ENCODE measurements around the gene PPP2R5C. TPM values are rescaled to one million over a fixed set of nuclear protein-coding genes. Genes with fewer than 3 reads are reported as not detected.

PPP2R5C gene
- polyA plus RNA-seq, 3 donors = 61.9 to 72.5 (median 64.0) TPM

DNA sequence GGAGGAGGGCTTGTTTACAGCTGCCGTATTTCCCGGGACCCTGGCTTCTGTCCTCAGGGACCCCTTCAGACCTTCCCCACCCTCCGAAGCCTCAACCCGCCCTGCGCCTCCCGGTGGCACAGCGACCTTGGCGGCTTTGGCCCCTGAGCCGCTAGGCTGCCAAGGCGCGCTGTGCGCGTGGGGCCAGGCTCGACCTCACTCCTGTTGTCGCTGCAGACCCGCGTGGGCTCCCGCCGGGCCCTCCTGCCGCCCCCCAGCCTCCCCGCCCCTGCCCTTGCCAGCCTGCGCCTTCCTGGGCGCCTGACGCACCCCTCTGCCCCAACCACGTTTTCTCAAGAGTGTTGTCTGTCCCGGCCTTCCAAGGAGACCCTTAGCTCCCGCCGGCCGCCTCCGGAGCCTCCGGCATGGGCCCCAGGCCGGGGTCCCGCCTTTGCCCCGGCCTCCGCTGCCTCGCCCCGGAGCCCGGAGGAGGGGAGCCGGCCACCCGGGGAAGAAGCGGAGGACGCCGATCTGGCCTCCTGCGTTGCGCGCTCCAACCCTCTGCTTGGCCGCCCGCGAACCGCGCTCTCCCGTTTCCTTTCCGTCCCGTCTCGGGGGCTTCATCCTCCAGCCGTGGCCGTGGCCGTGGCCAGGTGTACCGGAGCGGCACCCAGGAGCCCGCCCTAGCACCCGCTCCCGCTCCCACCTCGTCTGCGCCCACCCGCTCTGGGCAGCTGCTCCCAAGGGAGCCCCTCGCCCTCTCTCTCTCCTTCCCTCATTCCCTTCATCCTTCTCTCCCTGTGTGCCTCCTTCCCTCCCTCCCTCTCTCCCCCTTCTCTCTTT, 19.9 kb downstream of the PPP2R5C start:
- intact Hi-C loops (cut with micrococcal nuclease) = no loop called here
- Mint-ChIP-seq H3K36me3 (peaks cover 0 to 2% of the 10 kb centered on the region in 2 donors), H3K27me3 (ENCODE audit: low read depth in 3 of 3) (peaks cover 41 to 65% (median 44%) of the 10 kb centered on the region in 3 donors), H3K4me1 (peaks cover 2% of the 10 kb centered on the region), H3K9me3 (peaks cover 0 to 13% (median 5%) of the 10 kb centered on the region in 7 donors), H3K4me3 (peak overlapping the region in 1 of 2 donors; percentile 57), H3K27ac (no peak overlapping the region)
- under 1% methylated on average over 57 of the region's 67 CpGs for WGBS (ENCODE audit: insufficient coverage)
- Histone ChIP-seq H3K4me1 (ENCODE audit: control insufficient read depth in 1 of 2, insufficient read depth in 2 of 2, low read length in 2 of 2) (peaks cover 0 to 4% of the 10 kb centered on the region in 2 donors), H3K9me3 (replicated peaks in 1 of 2; ENCODE audit: control insufficient read depth in 1 of 2, insufficient read depth in 1 of 2, low read length in 2 of 2) (peaks cover 0 to 8% of the 10 kb centered on the region in 2 donors), H2AFZ (ENCODE audit: insufficient read depth, low read depth, low read length, poor library complexity, severe bottlenecking) (no peak overlapping the region), H3K9ac (ENCODE audit: insufficient read depth, low read length, poor library complexity, severe bottlenecking) (peak overlapping the region; percentile 1), H3K27me3 (ENCODE audit: control insufficient read depth in 2 of 2, insufficient read depth in 2 of 2, low read length in 2 of 2) (peaks cover 32 to 41% of the 10 kb centered on the region in 2 donors), H3K36me3 (replicated peaks in 1 of 2; ENCODE audit: control insufficient read depth in 1 of 2, insufficient read depth in 2 of 2, low read length in 2 of 2) (no peaks in the 10 kb centered on the region), H3K4me3 (replicated peaks in 1 of 3; ENCODE audit: low read depth in 2 of 3, low read length in 3 of 3) (no peak overlapping the region), H3K27ac (ENCODE audit: low read depth in 1 of 2, low read length in 2 of 2) (no peak overlapping the region), H3K79me2 (ENCODE audit: insufficient read depth, low read length) (no peaks in the 10 kb centered on the region), H4K20me1 (ENCODE audit: insufficient read depth, low read length) (peaks cover 45% of the 10 kb centered on the region), H3K4me2 (replicated peaks; ENCODE audit: extremely low read depth, low read length, poor library complexity, severe bottlenecking) (peak overlapping the region; percentile 44)
- TF ChIP-seq, protein P1, sequence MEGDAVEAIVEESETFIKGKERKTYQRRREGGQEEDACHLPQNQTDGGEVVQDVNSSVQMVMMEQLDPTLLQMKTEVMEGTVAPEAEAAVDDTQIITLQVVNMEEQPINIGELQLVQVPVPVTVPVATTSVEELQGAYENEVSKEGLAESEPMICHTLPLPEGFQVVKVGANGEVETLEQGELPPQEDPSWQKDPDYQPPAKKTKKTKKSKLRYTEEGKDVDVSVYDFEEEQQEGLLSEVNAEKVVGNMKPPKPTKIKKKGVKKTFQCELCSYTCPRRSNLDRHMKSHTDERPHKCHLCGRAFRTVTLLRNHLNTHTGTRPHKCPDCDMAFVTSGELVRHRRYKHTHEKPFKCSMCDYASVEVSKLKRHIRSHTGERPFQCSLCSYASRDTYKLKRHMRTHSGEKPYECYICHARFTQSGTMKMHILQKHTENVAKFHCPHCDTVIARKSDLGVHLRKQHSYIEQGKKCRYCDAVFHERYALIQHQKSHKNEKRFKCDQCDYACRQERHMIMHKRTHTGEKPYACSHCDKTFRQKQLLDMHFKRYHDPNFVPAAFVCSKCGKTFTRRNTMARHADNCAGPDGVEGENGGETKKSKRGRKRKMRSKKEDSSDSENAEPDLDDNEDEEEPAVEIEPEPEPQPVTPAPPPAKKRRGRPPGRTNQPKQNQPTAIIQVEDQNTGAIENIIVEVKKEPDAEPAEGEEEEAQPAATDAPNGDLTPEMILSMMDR (IDR thresholded peaks at IDR 0.05) = no peak
- no peak for DNase-seq

DNA sequence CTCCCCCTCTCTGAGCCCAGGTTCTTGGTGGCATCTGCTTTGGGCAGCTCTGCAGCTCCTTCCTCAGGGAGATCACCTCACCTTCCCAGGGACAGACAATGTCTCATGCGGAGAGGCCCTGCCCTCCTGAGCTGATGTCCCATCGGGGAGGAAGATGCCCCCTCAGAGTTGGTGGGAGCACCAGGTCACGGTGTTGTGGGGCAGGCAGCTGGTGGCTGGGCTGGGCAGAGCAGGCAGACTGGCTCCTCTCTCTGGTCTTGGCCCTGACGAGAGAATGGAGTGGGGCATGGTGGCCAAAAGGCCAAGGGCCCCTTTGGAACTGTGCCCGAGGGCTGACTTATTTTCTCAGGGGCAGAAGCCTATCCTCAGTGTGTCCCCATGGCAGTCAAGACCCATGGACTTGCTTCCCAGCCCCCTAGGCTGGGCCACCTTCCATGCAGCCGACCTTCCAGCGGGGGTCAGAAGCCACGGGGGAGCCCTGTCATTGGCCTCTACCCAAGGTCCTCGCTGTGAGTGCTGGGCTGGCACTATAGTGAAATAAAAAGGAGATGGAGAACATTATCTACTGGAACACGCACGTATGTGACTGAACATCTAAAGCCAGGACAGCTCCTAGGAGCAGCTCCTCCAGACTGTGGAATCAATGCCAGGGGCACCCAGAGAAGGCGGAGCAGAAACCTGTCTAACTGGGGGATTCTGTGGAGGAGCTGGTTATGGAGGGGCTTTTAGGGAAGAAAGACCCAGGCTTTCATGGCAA, 21.9 kb downstream of the PPP2R5C start:
- intact Hi-C loops (cut with micrococcal nuclease) = no loop called here
- Histone ChIP-seq H3K27ac (ENCODE audit: low read depth in 1 of 2, low read length in 2 of 2) (no peak overlapping the region), H3K27me3 (ENCODE audit: control insufficient read depth in 2 of 2, insufficient read depth in 2 of 2, low read length in 2 of 2) (peaks cover 31 to 39% of the 10 kb centered on the region in 2 donors), H3K79me2 (ENCODE audit: insufficient read depth, low read length) (no peaks in the 10 kb centered on the region), H3K4me2 (replicated peaks; ENCODE audit: extremely low read depth, low read length, poor library complexity, severe bottlenecking) (no peak overlapping the region), H3K4me1 (ENCODE audit: control insufficient read depth in 1 of 2, insufficient read depth in 2 of 2, low read length in 2 of 2) (peaks cover 0 to 4% of the 10 kb centered on the region in 2 donors), H3K9ac (ENCODE audit: insufficient read depth, low read length, poor library complexity, severe bottlenecking) (no peak overlapping the region), H3K9me3 (replicated peaks in 1 of 2; ENCODE audit: control insufficient read depth in 1 of 2, insufficient read depth in 1 of 2, low read length in 2 of 2) (peaks cover 0 to 8% of the 10 kb centered on the region in 2 donors), H3K36me3 (replicated peaks in 1 of 2; ENCODE audit: control insufficient read depth in 1 of 2, insufficient read depth in 2 of 2, low read length in 2 of 2) (no peaks in the 10 kb centered on the region), H2AFZ (ENCODE audit: insufficient read depth, low read depth, low read length, poor library complexity, severe bottlenecking) (no peak overlapping the region), H4K20me1 (ENCODE audit: insufficient read depth, low read length) (peaks cover 37% of the 10 kb centered on the region), H3K4me3 (replicated peaks in 1 of 3; ENCODE audit: low read depth in 2 of 3, low read length in 3 of 3) (no peak overlapping the region)
- no peak for DNase-seq
- TF ChIP-seq, protein P1 (IDR thresholded peaks at IDR 0.05) = no peak
- peak overlapping the region in 1 of 7 donors; percentile 18 for H3K27ac Mint-ChIP-seq
- WGBS (ENCODE audit: insufficient coverage) = 97% methylated on average over 11 of the region's 12 CpGs
- H3K27me3 Mint-ChIP-seq (ENCODE audit: low read depth in 3 of 3) = peaks cover 33 to 57% (median 35%) of the 10 kb centered on the region in 3 donors
- H3K4me1 Mint-ChIP-seq = peaks cover 2% of the 10 kb centered on the region
- H3K9me3 Mint-ChIP-seq = peaks cover 0 to 5% (median 0%) of the 10 kb centered on the region in 7 donors
- peaks cover 0 to 2% of the 10 kb centered on the region in 2 donors for H3K36me3 Mint-ChIP-seq
- H3K4me3 Mint-ChIP-seq = no peak overlapping the region

All from CD14-positive monocyte (primary cell).